ENCODE measurements around the gene MAN1A1.

The MAN1A1 gene

GRCh38 chr6:119299694-119300093, 49.9 kb downstream of the MAN1A1 start:
- no peak overlapping the region for H3K4me2 ChIP-seq (ENCODE audit: low read depth, low read length, poor library complexity, severe bottlenecking)
- no peaks in the 10 kb centered on the region for H3K9me2 ChIP-seq (replicated peaks; ENCODE audit: insufficient read depth, low read length)
- no peaks in the 10 kb centered on the region for H3K36me3 ChIP-seq (ENCODE audit: low read length)
- TF ChIP-seq EZH2phosphoT487 (conservative IDR thresholded peaks at IDR 0.05; ENCODE audit: low read length) = no peak
- TF ChIP-seq, protein P1, sequence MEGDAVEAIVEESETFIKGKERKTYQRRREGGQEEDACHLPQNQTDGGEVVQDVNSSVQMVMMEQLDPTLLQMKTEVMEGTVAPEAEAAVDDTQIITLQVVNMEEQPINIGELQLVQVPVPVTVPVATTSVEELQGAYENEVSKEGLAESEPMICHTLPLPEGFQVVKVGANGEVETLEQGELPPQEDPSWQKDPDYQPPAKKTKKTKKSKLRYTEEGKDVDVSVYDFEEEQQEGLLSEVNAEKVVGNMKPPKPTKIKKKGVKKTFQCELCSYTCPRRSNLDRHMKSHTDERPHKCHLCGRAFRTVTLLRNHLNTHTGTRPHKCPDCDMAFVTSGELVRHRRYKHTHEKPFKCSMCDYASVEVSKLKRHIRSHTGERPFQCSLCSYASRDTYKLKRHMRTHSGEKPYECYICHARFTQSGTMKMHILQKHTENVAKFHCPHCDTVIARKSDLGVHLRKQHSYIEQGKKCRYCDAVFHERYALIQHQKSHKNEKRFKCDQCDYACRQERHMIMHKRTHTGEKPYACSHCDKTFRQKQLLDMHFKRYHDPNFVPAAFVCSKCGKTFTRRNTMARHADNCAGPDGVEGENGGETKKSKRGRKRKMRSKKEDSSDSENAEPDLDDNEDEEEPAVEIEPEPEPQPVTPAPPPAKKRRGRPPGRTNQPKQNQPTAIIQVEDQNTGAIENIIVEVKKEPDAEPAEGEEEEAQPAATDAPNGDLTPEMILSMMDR (IDR thresholded peaks at IDR 0.05; ENCODE audit: insufficient read depth, low read length, poor library complexity, severe bottlenecking) = no peak
- H2AFZ ChIP-seq (ENCODE audit: low read depth, low read length, severe bottlenecking) = no peak overlapping the region
- no peaks in the 10 kb centered on the region for H3F3A ChIP-seq (ENCODE audit: insufficient read depth)
- no peaks in the 10 kb centered on the region for H3K9me3 ChIP-seq (ENCODE audit: insufficient read depth, low read length)
- no peaks in the 10 kb centered on the region for H4K20me1 ChIP-seq (ENCODE audit: low read depth, low read length)
- H3K27me3 ChIP-seq (ENCODE audit: low read length) = no peaks in the 10 kb centered on the region
- H3K79me2 ChIP-seq (ENCODE audit: insufficient read depth, low read length) = no peaks in the 10 kb centered on the region
- no peak overlapping the region for H3K4me3 ChIP-seq (ENCODE audit: insufficient read depth, low read length, poor library complexity, severe bottlenecking)
- no peak overlapping the region for H3K9ac ChIP-seq (ENCODE audit: low read length)
- no peak overlapping the region for H3K27ac ChIP-seq (ENCODE audit: low read depth, low read length)

- H3K9ac ChIP-seq (ENCODE audit: low read length) = no peak overlapping the region
- no peaks in the 10 kb centered on the region for H4K20me1 ChIP-seq (ENCODE audit: low read depth, low read length)
- no peaks in the 10 kb centered on the region for H3K36me3 ChIP-seq (ENCODE audit: low read length)
- H3K4me3 ChIP-seq (ENCODE audit: insufficient read depth, low read length, poor library complexity, severe bottlenecking) = no peak overlapping the region
- no peaks in the 10 kb centered on the region for H3K9me3 ChIP-seq (ENCODE audit: insufficient read depth, low read length)
- no peak overlapping the region for H2AFZ ChIP-seq (ENCODE audit: low read depth, low read length, severe bottlenecking)
- H3K9me2 ChIP-seq (replicated peaks; ENCODE audit: insufficient read depth, low read length) = no peaks in the 10 kb centered on the region
- no peaks in the 10 kb centered on the region for H3F3A ChIP-seq (ENCODE audit: insufficient read depth)
- no peaks in the 10 kb centered on the region for H3K79me2 ChIP-seq (ENCODE audit: insufficient read depth, low read length)
- TF ChIP-seq, protein P1 (IDR thresholded peaks at IDR 0.05; ENCODE audit: insufficient read depth, low read length, poor library complexity, severe bottlenecking) = no peak
- no peak for TF ChIP-seq EZH2phosphoT487 (conservative IDR thresholded peaks at IDR 0.05; ENCODE audit: low read length)
- no peak overlapping the region for H3K4me2 ChIP-seq (ENCODE audit: low read depth, low read length, poor library complexity, severe bottlenecking)
- H3K27ac ChIP-seq (ENCODE audit: low read depth, low read length) = no peak overlapping the region
- no peaks in the 10 kb centered on the region for H3K27me3 ChIP-seq (ENCODE audit: low read length)
These were observed 52.5 kb downstream of the MAN1A1 start for GRCh38 chr6:119297049-119297448.

- no peak overlapping the region for H3K4me3 ChIP-seq (ENCODE audit: insufficient read depth, low read length, poor library complexity, severe bottlenecking)
- H3F3A ChIP-seq (ENCODE audit: insufficient read depth) = no peaks in the 10 kb centered on the region
- no peak for TF ChIP-seq EZH2phosphoT487 (conservative IDR thresholded peaks at IDR 0.05; ENCODE audit: low read length)
- TF ChIP-seq, protein P1 (IDR thresholded peaks at IDR 0.05; ENCODE audit: insufficient read depth, low read length, poor library complexity, severe bottlenecking) = no peak
- H3K27ac ChIP-seq (ENCODE audit: low read depth, low read length) = no peak overlapping the region
- no peaks in the 10 kb centered on the region for H3K36me3 ChIP-seq (ENCODE audit: low read length)
- no peaks in the 10 kb centered on the region for H3K27me3 ChIP-seq (ENCODE audit: low read length)
- H3K4me2 ChIP-seq (ENCODE audit: low read depth, low read length, poor library complexity, severe bottlenecking) = no peak overlapping the region
- no peaks in the 10 kb centered on the region for H3K79me2 ChIP-seq (ENCODE audit: insufficient read depth, low read length)
- H3K9ac ChIP-seq (ENCODE audit: low read length) = no peak overlapping the region
- H4K20me1 ChIP-seq (ENCODE audit: low read depth, low read length) = no peaks in the 10 kb centered on the region
- no peaks in the 10 kb centered on the region for H3K9me3 ChIP-seq (ENCODE audit: insufficient read depth, low read length)
- H3K9me2 ChIP-seq (replicated peaks; ENCODE audit: insufficient read depth, low read length) = no peaks in the 10 kb centered on the region
- H2AFZ ChIP-seq (ENCODE audit: low read depth, low read length, severe bottlenecking) = no peak overlapping the region
These were observed 53.2 kb downstream of the MAN1A1 start for GRCh38 chr6:119296036-119297035.

Data from SU-DHL-6 (cell line).